Endothelial cell of umbilical vein (primary cell): ENCODE measurements around the gene DNAAF5. TPM values are rescaled to one million over a fixed set of nuclear protein-coding genes. Genes with fewer than 3 reads are reported as not detected.

Experiments
- BruUV-seq: library from RNA; stranded (reverse); fragments of 400-500 nt; replicated peaks from 2 replicates; lab custom pipeline; 2021; lab: Mats Ljungman, UMichigan
- CTCF ChIA-PET: fragments of 300-600, 350-600 bp; sonication (Branson Sonifier 250); formaldehyde crosslinking; loops from one replicate; lab custom pipeline; 2021; ENCODE audit warnings: antibody characterized with exemption, inconsistent platforms; lab: Charles Lee
- POLR2A ChIA-PET: fragments of 300-600, 350-600 bp; sonication (Branson Sonifier 250); formaldehyde crosslinking; loops from one replicate; lab custom pipeline; 2021; ENCODE audit warnings: antibody characterized with exemption, inconsistent platforms; lab: Charles Lee
- DNase-seq: peaks from one replicate; pipeline ENCODE4 v3.0.0-alpha.2; 2011; ENCODE audit warnings: low read depth, low spot score
- FAIRE-seq: peaks from 2 replicates; lab custom pipeline; 2011; peaks lifted over from hg19 to GRCh38; lab: Jason Lieb, UNC
- H2AFZ ChIP-seq: 2 replicates; pipeline ENCODE4 v1.6.0; 2012; ENCODE audit warnings: low read depth, low read length, control low read depth, inconsistent platforms
- H3K27ac ChIP-seq: 2 replicates; pipeline ENCODE4 v1.5.1; 2011; ENCODE audit warnings: low read depth, mild to moderate bottlenecking, control low read depth, low read length, moderate library complexity; ENCODE audit not compliant: insufficient read depth
- H3K27me3 ChIP-seq, 2 experiments: 2 replicates each; pipeline versions ENCODE4 v1.6.0 to v1.6.1; 2011; ENCODE audit warnings: low read length in 2 of 2, mixed read lengths in 1 of 2; ENCODE audit not compliant: control insufficient read depth in 2 of 2, insufficient read depth in 2 of 2
- H3K36me3 ChIP-seq, 2 experiments: 2 replicates in 1 of 2; 3 replicates in 1 of 2; pipeline ENCODE4 v1.5.1; 2011; ENCODE audit warnings: low read length in 2 of 2, mild to moderate bottlenecking in 1 of 2, moderate library complexity in 1 of 2; ENCODE audit not compliant: control insufficient read depth in 2 of 2, insufficient read depth in 2 of 2; ENCODE audit errors: extremely low read depth in 1 of 2
- H3K4me1 ChIP-seq: 3 replicates; pipeline ENCODE4 v1.5.1; 2011; ENCODE audit warnings: mild to moderate bottlenecking, low read length; ENCODE audit not compliant: control insufficient read depth, insufficient read depth; ENCODE audit errors: extremely low read depth
- H3K4me2 ChIP-seq: 2 replicates; pipeline ENCODE4 v1.6.1; 2011; ENCODE audit warnings: low read length, control low read depth, mixed read lengths; ENCODE audit not compliant: insufficient read depth
- H3K4me3 ChIP-seq, 3 experiments: fragments of 200-600 bp in 1 of 3; sonication (generic), shearing (Covaris generic) in 1 of 3; replicated peaks in 1 of 3; 2 replicates each; pipeline ENCODE4 v1.5.1; 2011 to 2016; ENCODE audit warnings: control low read depth in 3 of 3, low read length in 3 of 3, mild to moderate bottlenecking in 2 of 3, inconsistent platforms in 1 of 3, low read depth in 1 of 3, moderate library complexity in 1 of 3; ENCODE audit not compliant: insufficient read depth in 1 of 3
- H3K79me2 ChIP-seq: 2 replicates; pipeline ENCODE4 v1.6.0; 2012; ENCODE audit warnings: low read length, inconsistent platforms; ENCODE audit not compliant: control insufficient read depth, insufficient read depth
- H3K9ac ChIP-seq: replicated peaks from 2 replicates; pipeline ENCODE3; 2011; ENCODE audit warnings: low read length, control low read depth; ENCODE audit not compliant: insufficient read depth; ENCODE audit errors: extremely low read depth
- H3K9me1 ChIP-seq: replicated peaks from 3 replicates; pipeline ENCODE4 v1.6.0; 2011; ENCODE audit warnings: mild to moderate bottlenecking, low read length; ENCODE audit not compliant: control insufficient read depth, insufficient read depth; ENCODE audit errors: extremely low read depth
- H3K9me3 ChIP-seq: replicated peaks from 2 replicates; pipeline ENCODE4 v1.5.1; 2012; ENCODE audit warnings: low read length, inconsistent platforms; ENCODE audit not compliant: control insufficient read depth, insufficient read depth
- H4K20me1 ChIP-seq: replicated peaks from 2 replicates; pipeline ENCODE3; 2011; ENCODE audit warnings: mild to moderate bottlenecking, low read length; ENCODE audit not compliant: control insufficient read depth, insufficient read depth; ENCODE audit errors: extremely low read depth
- CTCF ChIP-seq, 2 donors: IDR thresholded peaks; 1 replicate in 1 of 2; 2 replicates in 1 of 2; pipeline ENCODE4 v1.5.1; 2011; ENCODE audit warnings: low read length in 2 of 2, mild to moderate bottlenecking in 2 of 2, moderate library complexity in 2 of 2, control low read depth in 1 of 2, inconsistent platforms in 1 of 2, low read depth in 1 of 2; ENCODE audit not compliant: insufficient read depth in 1 of 2; ENCODE audit errors: extremely low read depth in 1 of 2
- EZH2 ChIP-seq: IDR thresholded peaks from 2 replicates; pipeline ENCODE4 v1.6.1; 2012; ENCODE audit warnings: borderline replicate concordance, low read depth, mild to moderate bottlenecking, moderate library complexity, low read length, inconsistent platforms; ENCODE audit not compliant: severe bottlenecking
- FOS ChIP-seq: IDR thresholded peaks from 2 replicates; pipeline ENCODE4 v1.6.1; 2011; ENCODE audit warnings: mild to moderate bottlenecking, low read length, moderate library complexity, borderline replicate concordance; ENCODE audit not compliant: insufficient read depth
- GATA2 ChIP-seq: IDR thresholded peaks from 2 replicates; pipeline ENCODE4 v1.7.0; 2011; ENCODE audit warnings: low read depth, mild to moderate bottlenecking, moderate library complexity, mixed read lengths, low read length; ENCODE audit not compliant: insufficient read length, insufficient read depth
- JUN ChIP-seq: IDR thresholded peaks from 2 replicates; pipeline ENCODE4 v1.6.1; 2011; ENCODE audit warnings: borderline replicate concordance, low read depth; ENCODE audit not compliant: insufficient read length, insufficient read depth
- MAX ChIP-seq: IDR thresholded peaks from 2 replicates; pipeline ENCODE4 v1.6.1; 2011; ENCODE audit not compliant: insufficient read depth, insufficient read length
- MYC ChIP-seq: IDR thresholded peaks from one replicate; pipeline ENCODE4 v1.6.1; 2011; ENCODE audit warnings: mild to moderate bottlenecking, low read depth, low read length
- POLR2A ChIP-seq: IDR thresholded peaks from 2 replicates; pipeline ENCODE4 v1.6.1; 2012; ENCODE audit warnings: low read depth, mild to moderate bottlenecking, control low read depth, low read length
- POLR2AphosphoS5 ChIP-seq: IDR thresholded peaks from 2 replicates; pipeline ENCODE4 v1.6.1; 2012; ENCODE audit warnings: low read depth, mild to moderate bottlenecking, control low read depth, low read length, moderate library complexity; ENCODE audit not compliant: insufficient read depth
- dilution Hi-C: fragments of 300-500 bp; cut with MboI; formaldehyde crosslinking; loops from one replicate; pipeline ENCODE4 v1.15.0; 2019; ENCODE audit warnings: low sequenced_read_pairs; ENCODE audit not compliant: extremely low pct_ligation_motif_present
- intact Hi-C: fragments of 100-400 bp; cut with micrococcal nuclease; formaldehyde crosslinking; loops from one replicate; pipeline ENCODE4 v1.10.0; 2022
- polyA plus RNA-seq, 4 experiments: library from polyadenylated mRNA; depleted of rRNA in 3 of 4; stranded (reverse) in 3 of 4; unstranded in 1 of 4; fragments of >200 nt; gene quantifications; 2 replicates each; pipeline versions ENCODE4 v1.2.1 to v1.2.3, GENCODE V29; 2011 to 2012; ENCODE audit warnings: missing spikeins in 1 of 4
- total RNA-seq: library from RNA; stranded (reverse); gene quantifications from 2 replicates; pipeline ENCODE4 v1.2.3, GENCODE V29; 2021

The DNAAF5 gene
- total and polyA plus RNA-seq, 2 donors (not counting 3 experiments of a cell fraction or from before 2014, with no cell fraction given): 49.3 to 65.5 TPM

GRCh38 chr7:798921-799470 is 72.5 kb downstream of the DNAAF5 start:
- Histone ChIP-seq H3K27ac (no peak overlapping the region), H4K20me1 (no peaks in the 10 kb centered on the region), H3K4me3 (no peak overlapping the region), H3K4me1 (no peaks in the 10 kb centered on the region), H3K4me2 (no peak overlapping the region), H2AFZ (no peak overlapping the region), H3K9me1 (no peaks in the 10 kb centered on the region), H3K9me3 (no peaks in the 10 kb centered on the region), H3K9ac (no peak overlapping the region), H3K79me2 (no peaks in the 10 kb centered on the region), H3K36me3 (no peaks in the 10 kb centered on the region), H3K27me3 (no peaks in the 10 kb centered on the region)
- DNase-seq: no peak
- ChIA-PET CTCF (interaction anchor here (0.7 to 1.7 kb wide), 4 partner anchors 13 to 74 kb away, joined by 3 to 7 read pairs (median 6); no protein-coding TSS in a partner anchor), POLR2A (no interaction called here)
- no peak for TF ChIP-seq CTCF (IDR thresholded peaks at IDR 0.05; ENCODE audit: extremely low read depth in 1 of 2, insufficient read depth in 1 of 2, low read depth in 1 of 2, low read length in 2 of 2)
- TF ChIP-seq POLR2A: no peak
- TF ChIP-seq JUN: no peak
- TF ChIP-seq MYC: no peak
- no peak for TF ChIP-seq MAX
- TF ChIP-seq POLR2AphosphoS5: no peak
- no peak for TF ChIP-seq FOS
- TF ChIP-seq EZH2: no peak
- no peak for TF ChIP-seq GATA2
- intact Hi-C loops: no loop called here
- no peak for FAIRE-seq
- dilution Hi-C loops: no loop called here
- no TSS peak for BruUV-seq
